Endothelial cell of umbilical vein (primary cell): ENCODE measurements around the gene IMPDH2. TPM values are rescaled to one million over a fixed set of nuclear protein-coding genes. Genes with fewer than 3 reads are reported as not detected.

Experiments used
- BruUV-seq: library from RNA; stranded (reverse); fragments of 400-500 nt; replicated peaks from 2 replicates; lab custom pipeline; 2021; lab: Mats Ljungman, UMichigan
- CTCF ChIA-PET: fragments of 300-600, 350-600 bp; sonication (Branson Sonifier 250); formaldehyde crosslinking; loops from one replicate; lab custom pipeline; 2021; ENCODE audit warnings: antibody characterized with exemption, inconsistent platforms; lab: Charles Lee
- POLR2A ChIA-PET: fragments of 300-600, 350-600 bp; sonication (Branson Sonifier 250); formaldehyde crosslinking; loops from one replicate; lab custom pipeline; 2021; ENCODE audit warnings: antibody characterized with exemption, inconsistent platforms; lab: Charles Lee
- DNase-seq: peaks from one replicate; pipeline ENCODE4 v3.0.0-alpha.2; 2011; ENCODE audit warnings: low read depth, low spot score
- FAIRE-seq: peaks from 2 replicates; lab custom pipeline; 2011; peaks lifted over from hg19 to GRCh38; lab: Jason Lieb, UNC
- H2AFZ ChIP-seq: 2 replicates; pipeline ENCODE4 v1.6.0; 2012; ENCODE audit warnings: low read depth, low read length, control low read depth, inconsistent platforms
- H3K27ac ChIP-seq: 2 replicates; pipeline ENCODE4 v1.5.1; 2011; ENCODE audit warnings: low read depth, mild to moderate bottlenecking, control low read depth, low read length, moderate library complexity; ENCODE audit not compliant: insufficient read depth
- H3K27me3 ChIP-seq, 2 experiments: 2 replicates each; pipeline versions ENCODE4 v1.6.0 to v1.6.1; 2011; ENCODE audit warnings: low read length in 2 of 2, mixed read lengths in 1 of 2; ENCODE audit not compliant: control insufficient read depth in 2 of 2, insufficient read depth in 2 of 2
- H3K36me3 ChIP-seq, 2 experiments: 2 replicates in 1 of 2; 3 replicates in 1 of 2; pipeline ENCODE4 v1.5.1; 2011; ENCODE audit warnings: low read length in 2 of 2, mild to moderate bottlenecking in 1 of 2, moderate library complexity in 1 of 2; ENCODE audit not compliant: control insufficient read depth in 2 of 2, insufficient read depth in 2 of 2; ENCODE audit errors: extremely low read depth in 1 of 2
- H3K4me1 ChIP-seq: 3 replicates; pipeline ENCODE4 v1.5.1; 2011; ENCODE audit warnings: mild to moderate bottlenecking, low read length; ENCODE audit not compliant: control insufficient read depth, insufficient read depth; ENCODE audit errors: extremely low read depth
- H3K4me2 ChIP-seq: 2 replicates; pipeline ENCODE4 v1.6.1; 2011; ENCODE audit warnings: low read length, control low read depth, mixed read lengths; ENCODE audit not compliant: insufficient read depth
- H3K4me3 ChIP-seq, 3 experiments: fragments of 200-600 bp in 1 of 3; sonication (generic), shearing (Covaris generic) in 1 of 3; replicated peaks in 1 of 3; 2 replicates each; pipeline ENCODE4 v1.5.1; 2011 to 2016; ENCODE audit warnings: control low read depth in 3 of 3, low read length in 3 of 3, mild to moderate bottlenecking in 2 of 3, inconsistent platforms in 1 of 3, low read depth in 1 of 3, moderate library complexity in 1 of 3; ENCODE audit not compliant: insufficient read depth in 1 of 3
- H3K79me2 ChIP-seq: 2 replicates; pipeline ENCODE4 v1.6.0; 2012; ENCODE audit warnings: low read length, inconsistent platforms; ENCODE audit not compliant: control insufficient read depth, insufficient read depth
- H3K9ac ChIP-seq: replicated peaks from 2 replicates; pipeline ENCODE3; 2011; ENCODE audit warnings: low read length, control low read depth; ENCODE audit not compliant: insufficient read depth; ENCODE audit errors: extremely low read depth
- H3K9me1 ChIP-seq: replicated peaks from 3 replicates; pipeline ENCODE4 v1.6.0; 2011; ENCODE audit warnings: mild to moderate bottlenecking, low read length; ENCODE audit not compliant: control insufficient read depth, insufficient read depth; ENCODE audit errors: extremely low read depth
- H3K9me3 ChIP-seq: replicated peaks from 2 replicates; pipeline ENCODE4 v1.5.1; 2012; ENCODE audit warnings: low read length, inconsistent platforms; ENCODE audit not compliant: control insufficient read depth, insufficient read depth
- H4K20me1 ChIP-seq: replicated peaks from 2 replicates; pipeline ENCODE3; 2011; ENCODE audit warnings: mild to moderate bottlenecking, low read length; ENCODE audit not compliant: control insufficient read depth, insufficient read depth; ENCODE audit errors: extremely low read depth
- CTCF ChIP-seq, 2 donors: IDR thresholded peaks; 1 replicate in 1 of 2; 2 replicates in 1 of 2; pipeline ENCODE4 v1.5.1; 2011; ENCODE audit warnings: low read length in 2 of 2, mild to moderate bottlenecking in 2 of 2, moderate library complexity in 2 of 2, control low read depth in 1 of 2, inconsistent platforms in 1 of 2, low read depth in 1 of 2; ENCODE audit not compliant: insufficient read depth in 1 of 2; ENCODE audit errors: extremely low read depth in 1 of 2
- EZH2 ChIP-seq: IDR thresholded peaks from 2 replicates; pipeline ENCODE4 v1.6.1; 2012; ENCODE audit warnings: borderline replicate concordance, low read depth, mild to moderate bottlenecking, moderate library complexity, low read length, inconsistent platforms; ENCODE audit not compliant: severe bottlenecking
- POLR2A ChIP-seq: IDR thresholded peaks from 2 replicates; pipeline ENCODE4 v1.6.1; 2012; ENCODE audit warnings: low read depth, mild to moderate bottlenecking, control low read depth, low read length
- POLR2AphosphoS5 ChIP-seq: IDR thresholded peaks from 2 replicates; pipeline ENCODE4 v1.6.1; 2012; ENCODE audit warnings: low read depth, mild to moderate bottlenecking, control low read depth, low read length, moderate library complexity; ENCODE audit not compliant: insufficient read depth
- dilution Hi-C: fragments of 300-500 bp; cut with MboI; formaldehyde crosslinking; loops from one replicate; pipeline ENCODE4 v1.15.0; 2019; ENCODE audit warnings: low sequenced_read_pairs; ENCODE audit not compliant: extremely low pct_ligation_motif_present
- intact Hi-C: fragments of 100-400 bp; cut with micrococcal nuclease; formaldehyde crosslinking; loops from one replicate; pipeline ENCODE4 v1.10.0; 2022
- polyA plus RNA-seq, 4 experiments: library from polyadenylated mRNA; depleted of rRNA in 3 of 4; stranded (reverse) in 3 of 4; unstranded in 1 of 4; fragments of >200 nt; gene quantifications; 2 replicates each; pipeline versions ENCODE4 v1.2.1 to v1.2.3, GENCODE V29; 2011 to 2012; ENCODE audit warnings: missing spikeins in 1 of 4
- total RNA-seq: library from RNA; stranded (reverse); gene quantifications from 2 replicates; pipeline ENCODE4 v1.2.3, GENCODE V29; 2021

IMPDH2 gene
- total and polyA plus RNA-seq, 2 donors (not counting 3 experiments of a cell fraction or from before 2014, with no cell fraction given): 167 to 189 TPM

DNA sequence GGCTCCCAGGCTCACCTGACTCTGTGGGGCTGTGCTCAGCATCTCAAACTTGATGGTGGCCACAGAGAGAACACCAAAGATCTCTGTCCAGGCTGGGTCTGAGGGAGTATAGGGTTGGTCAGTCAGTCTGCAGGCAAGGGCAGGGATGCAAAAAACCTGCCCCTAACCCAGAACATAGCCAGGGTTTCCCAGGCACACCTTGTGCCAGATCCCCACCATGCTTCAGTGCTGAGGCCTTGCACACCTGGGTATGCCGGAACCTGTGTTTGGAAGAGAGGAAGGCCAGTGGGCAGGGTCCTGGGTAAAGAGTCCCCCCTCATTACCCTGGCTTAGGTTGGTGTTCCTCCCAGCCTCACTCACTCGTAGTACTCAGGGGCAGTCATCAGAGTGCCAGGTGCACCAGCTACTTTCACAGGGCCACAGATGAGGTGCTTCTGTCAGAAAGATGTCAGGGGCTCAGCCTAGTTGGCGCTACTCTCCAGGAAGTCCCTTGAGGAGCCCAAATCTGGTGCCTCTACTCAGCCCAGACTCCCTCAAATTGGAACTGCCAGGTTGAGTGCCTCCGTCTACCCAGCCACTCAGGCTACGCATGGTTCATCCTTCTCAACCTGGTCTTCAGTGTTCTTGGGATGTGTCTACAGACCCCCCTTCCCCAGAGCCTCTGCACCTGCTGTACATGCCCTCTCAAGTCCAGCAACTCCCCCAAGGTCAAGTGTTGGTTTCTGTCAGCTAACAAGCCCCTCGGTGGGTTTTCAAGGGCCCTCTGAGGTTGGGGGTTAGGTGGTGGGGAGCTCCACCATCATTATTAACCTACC is 12.6 kb downstream of the IMPDH2 start:
- no peaks in the 10 kb centered on the region for H4K20me1 ChIP-seq
- no peak overlapping the region for H3K4me3 ChIP-seq
- no peak overlapping the region for H3K4me2 ChIP-seq
- H3K36me3 ChIP-seq: peaks cover 5 to 48% of the 10 kb centered on the region in 2 experiments
- DNase-seq: no peak
- no peaks in the 10 kb centered on the region for H3K9me3 ChIP-seq
- peaks cover 22% of the 10 kb centered on the region for H3K4me1 ChIP-seq
- ChIA-PET CTCF (interaction anchor here (1.2 to 8.3 kb wide), 3 partner anchors 9 to 28 kb away, joined by 5 to 127 read pairs (median 10); partner anchors contain the start of genes P4HTM and WDR6), POLR2A (interaction anchor here (4.2 kb wide), 1 partner anchor 9 kb away, joined by 17 read pairs; the partner anchor contains the start of gene WDR6)
- TF ChIP-seq POLR2A (peak; percentile 23), CTCF (IDR thresholded peaks at IDR 0.05; ENCODE audit: extremely low read depth in 1 of 2, insufficient read depth in 1 of 2, low read depth in 1 of 2, low read length in 2 of 2) (no peak), POLR2AphosphoS5 (peak; percentile 62), EZH2 (no peak)
- BruUV-seq: no TSS peak
- no peak for FAIRE-seq
- peaks cover 27% of the 10 kb centered on the region for H3K79me2 ChIP-seq
- no peaks in the 10 kb centered on the region for H3K9me1 ChIP-seq
- no peaks in the 10 kb centered on the region for H3K27me3 ChIP-seq
- H2AFZ ChIP-seq: no peak overlapping the region
- intact Hi-C loops (no loop called here), dilution Hi-C loops (no loop called here)
- no peak overlapping the region for H3K27ac ChIP-seq
- no peak overlapping the region for H3K9ac ChIP-seq
